DND-41 (cell line): Measurements from ENCODE around the gene SYNDIG1.

Experiments used
- ATAC-seq: fragments of 200-7000 bp; cut with Tn5 transposase; 3 replicates; pipeline ENCODE4 v1.9.1; 2021; ENCODE audit warnings: low read depth; ENCODE audit not compliant: insufficient read depth
- DNase-seq: peaks from one replicate; pipeline ENCODE4 v3.0.0-alpha.2; 2020
- H2AFZ ChIP-seq: 2 replicates; pipeline ENCODE4 v1.6.0; 2012; ENCODE audit warnings: low read depth, low read length
- H3K27ac ChIP-seq: 2 replicates; pipeline ENCODE4 v1.5.1; 2012; ENCODE audit warnings: low read length, inconsistent platforms
- H3K27me3 ChIP-seq: fragments of 200-600 bp; sonication (generic); 2 replicates; pipeline ENCODE4 v1.6.0; 2012; ENCODE audit warnings: low read length, mild to moderate bottlenecking, inconsistent platforms; ENCODE audit not compliant: insufficient read depth, poor library complexity
- H3K36me3 ChIP-seq: 2 replicates; pipeline ENCODE4 v1.5.1; 2012; ENCODE audit warnings: low read length, inconsistent platforms; ENCODE audit not compliant: insufficient read depth
- H3K4me1 ChIP-seq: 2 replicates; pipeline ENCODE4 v1.5.1; 2012; ENCODE audit warnings: mild to moderate bottlenecking, low read length; ENCODE audit not compliant: insufficient read depth
- H3K4me2 ChIP-seq: 2 replicates; pipeline ENCODE4 v1.6.0; 2012; ENCODE audit warnings: mild to moderate bottlenecking, moderate library complexity, low read length, inconsistent platforms; ENCODE audit not compliant: insufficient read depth
- H3K4me3 ChIP-seq, 2 experiments: fragments of 200-600 bp in 1 of 2; shearing (Covaris generic) in 1 of 2; 2 replicates each; pipeline ENCODE4 v1.5.1; 2012 to 2016; ENCODE audit warnings: inconsistent platforms in 2 of 2, low read length in 2 of 2, mild to moderate bottlenecking in 2 of 2, low read depth in 1 of 2, moderate library complexity in 1 of 2
- H3K79me2 ChIP-seq: 2 replicates; pipeline ENCODE4 v1.6.0; 2012; ENCODE audit warnings: low read length, inconsistent platforms; ENCODE audit not compliant: insufficient read depth
- H3K9ac ChIP-seq: 2 replicates; pipeline ENCODE4 v1.6.0; 2012; ENCODE audit warnings: low read depth, mild to moderate bottlenecking, inconsistent platforms, low read length, moderate library complexity
- H3K9me3 ChIP-seq: 2 replicates; pipeline ENCODE4 v1.5.1; 2012; ENCODE audit warnings: low read length, moderate library complexity, mild to moderate bottlenecking, inconsistent platforms; ENCODE audit not compliant: insufficient read depth, severe bottlenecking
- H4K20me1 ChIP-seq: 2 replicates; pipeline ENCODE4 v1.6.0; 2012; ENCODE audit warnings: low read length; ENCODE audit not compliant: insufficient read depth
- EZH2 ChIP-seq: IDR thresholded peaks from 3 replicates; pipeline ENCODE4 v1.6.1; 2012; ENCODE audit warnings: borderline replicate concordance, low read depth, mild to moderate bottlenecking, moderate library complexity, low read length, inconsistent platforms; ENCODE audit not compliant: severe bottlenecking
- TF ChIP-seq, protein P1 (sequence below): IDR thresholded peaks from 2 replicates; pipeline ENCODE4 v1.5.1; 2012; ENCODE audit warnings: borderline replicate concordance, low read length, moderate library complexity, mild to moderate bottlenecking; ENCODE audit not compliant: poor library complexity, severe bottlenecking; ENCODE audit errors: extremely low read depth

The SYNDIG1 gene

DNA sequence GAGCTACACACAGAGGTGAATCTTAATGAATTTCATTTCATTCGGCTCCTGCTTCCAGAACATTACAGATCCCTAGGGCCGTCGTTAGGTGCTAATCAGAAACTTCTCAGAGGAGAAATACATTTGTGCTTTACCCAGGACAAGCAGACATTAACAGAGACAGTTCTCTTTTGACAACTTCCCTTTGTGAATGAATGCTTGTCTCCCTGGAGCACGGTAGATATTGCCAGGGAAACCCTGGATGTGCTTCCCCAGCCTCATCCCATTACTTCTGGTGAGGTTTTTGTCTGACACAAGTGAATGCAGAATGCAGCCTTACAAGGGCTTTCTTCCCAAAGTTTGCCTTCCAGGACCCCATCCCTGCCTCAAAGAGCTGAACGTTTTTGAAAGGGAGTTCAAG lies 105.4 kb downstream of the SYNDIG1 start:
- Histone ChIP-seq H3K4me3 (no peak overlapping the region), H4K20me1 (no peaks in the 10 kb centered on the region), H2AFZ (no peak overlapping the region), H3K79me2 (no peaks in the 10 kb centered on the region), H3K36me3 (no peaks in the 10 kb centered on the region), H3K9me3 (no peaks in the 10 kb centered on the region), H3K4me2 (no peak overlapping the region), H3K27me3 (no peaks in the 10 kb centered on the region), H3K27ac (no peak overlapping the region), H3K9ac (no peak overlapping the region), H3K4me1 (no peaks in the 10 kb centered on the region)
- ATAC-seq (no peak), DNase-seq (no peak)
- TF ChIP-seq, protein P1, sequence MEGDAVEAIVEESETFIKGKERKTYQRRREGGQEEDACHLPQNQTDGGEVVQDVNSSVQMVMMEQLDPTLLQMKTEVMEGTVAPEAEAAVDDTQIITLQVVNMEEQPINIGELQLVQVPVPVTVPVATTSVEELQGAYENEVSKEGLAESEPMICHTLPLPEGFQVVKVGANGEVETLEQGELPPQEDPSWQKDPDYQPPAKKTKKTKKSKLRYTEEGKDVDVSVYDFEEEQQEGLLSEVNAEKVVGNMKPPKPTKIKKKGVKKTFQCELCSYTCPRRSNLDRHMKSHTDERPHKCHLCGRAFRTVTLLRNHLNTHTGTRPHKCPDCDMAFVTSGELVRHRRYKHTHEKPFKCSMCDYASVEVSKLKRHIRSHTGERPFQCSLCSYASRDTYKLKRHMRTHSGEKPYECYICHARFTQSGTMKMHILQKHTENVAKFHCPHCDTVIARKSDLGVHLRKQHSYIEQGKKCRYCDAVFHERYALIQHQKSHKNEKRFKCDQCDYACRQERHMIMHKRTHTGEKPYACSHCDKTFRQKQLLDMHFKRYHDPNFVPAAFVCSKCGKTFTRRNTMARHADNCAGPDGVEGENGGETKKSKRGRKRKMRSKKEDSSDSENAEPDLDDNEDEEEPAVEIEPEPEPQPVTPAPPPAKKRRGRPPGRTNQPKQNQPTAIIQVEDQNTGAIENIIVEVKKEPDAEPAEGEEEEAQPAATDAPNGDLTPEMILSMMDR, result no peak
- no peak for TF ChIP-seq EZH2

DNA sequence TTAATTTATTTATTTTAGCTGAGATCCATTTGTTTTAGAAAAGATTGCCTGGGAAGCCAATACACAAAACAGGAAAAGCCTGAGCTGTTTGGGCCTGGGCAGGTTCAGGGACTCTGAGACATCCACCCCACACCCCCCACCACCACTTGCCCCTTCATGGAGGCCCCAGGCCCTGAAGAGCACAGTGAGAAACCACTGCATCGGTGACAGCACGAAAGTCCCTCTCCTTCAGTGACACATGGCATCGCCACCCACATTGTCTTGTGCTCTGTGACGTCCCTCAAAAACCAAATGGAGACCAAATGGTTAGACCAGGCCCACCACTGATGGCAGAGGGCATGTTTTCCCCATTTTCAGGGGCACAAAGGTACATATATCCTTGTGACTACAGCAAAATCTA lies 106.4 kb downstream of the SYNDIG1 start:
- ATAC-seq, result no peak
- Histone ChIP-seq H3K9ac (no peak overlapping the region), H3K36me3 (no peaks in the 10 kb centered on the region)

DNA sequence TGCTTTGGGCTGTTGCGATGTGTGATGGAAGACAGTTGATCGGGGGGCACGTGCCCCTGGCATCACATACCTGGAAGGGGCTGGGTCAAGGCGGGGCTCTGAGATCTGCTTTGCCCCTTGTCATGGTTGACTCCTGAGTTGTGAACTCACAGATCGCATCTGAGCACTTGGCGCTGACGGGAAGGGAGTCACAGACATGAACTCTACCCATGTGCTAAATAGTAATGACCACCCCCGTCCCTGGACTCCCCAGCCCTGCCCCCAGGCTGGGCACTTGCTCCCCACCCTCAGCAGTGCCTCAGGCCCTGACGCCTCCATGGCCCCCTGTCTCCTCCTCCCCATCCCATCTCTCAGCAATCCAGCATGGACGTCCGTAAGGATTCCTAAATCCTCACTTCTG lies 107.0 kb downstream of the SYNDIG1 start:
- Histone ChIP-seq H3K27ac (no peak overlapping the region), H3K4me2 (no peak overlapping the region), H3K9ac (no peak overlapping the region), H3K79me2 (no peaks in the 10 kb centered on the region), H2AFZ (no peak overlapping the region), H3K4me1 (no peaks in the 10 kb centered on the region), H3K9me3 (no peaks in the 10 kb centered on the region), H4K20me1 (no peaks in the 10 kb centered on the region), H3K36me3 (no peaks in the 10 kb centered on the region), H3K27me3 (no peaks in the 10 kb centered on the region), H3K4me3 (no peak overlapping the region)
- ATAC-seq (no peak), DNase-seq (no peak)
- TF ChIP-seq EZH2, result no peak
- TF ChIP-seq, protein P1, result no peak

More for the DNA sequence above, 106.4 kb downstream of the SYNDIG1 start:
- no peaks in the 10 kb centered on the region for H3K4me1 ChIP-seq
- H3K27me3 ChIP-seq, result no peaks in the 10 kb centered on the region
- TF ChIP-seq EZH2, result no peak
- TF ChIP-seq, protein P1, result no peak
- H3K79me2 ChIP-seq, result no peaks in the 10 kb centered on the region
- H3K9me3 ChIP-seq, result no peaks in the 10 kb centered on the region
- DNase-seq, result no peak
- no peaks in the 10 kb centered on the region for H4K20me1 ChIP-seq
- no peak overlapping the region for H3K4me3 ChIP-seq
- H3K4me2 ChIP-seq, result no peak overlapping the region
- no peak overlapping the region for H2AFZ ChIP-seq
- no peak overlapping the region for H3K27ac ChIP-seq
